Middle frontal gyrus (tissue), 1 donor: ENCODE results near the gene TXN2.
"Not testable (repeated sequence)": the region's sequence is repeated elsewhere in the genome, so short reads cannot be mapped to it uniquely, and the experiment has no call there.

Source experiments
- DNase-seq: peaks from one replicate; pipeline ENCODE4 v3.0.0-alpha.2; 2015; ENCODE audit warnings: low spot score; ENCODE audit errors: extremely low spot score

TXN2 gene

DNA sequence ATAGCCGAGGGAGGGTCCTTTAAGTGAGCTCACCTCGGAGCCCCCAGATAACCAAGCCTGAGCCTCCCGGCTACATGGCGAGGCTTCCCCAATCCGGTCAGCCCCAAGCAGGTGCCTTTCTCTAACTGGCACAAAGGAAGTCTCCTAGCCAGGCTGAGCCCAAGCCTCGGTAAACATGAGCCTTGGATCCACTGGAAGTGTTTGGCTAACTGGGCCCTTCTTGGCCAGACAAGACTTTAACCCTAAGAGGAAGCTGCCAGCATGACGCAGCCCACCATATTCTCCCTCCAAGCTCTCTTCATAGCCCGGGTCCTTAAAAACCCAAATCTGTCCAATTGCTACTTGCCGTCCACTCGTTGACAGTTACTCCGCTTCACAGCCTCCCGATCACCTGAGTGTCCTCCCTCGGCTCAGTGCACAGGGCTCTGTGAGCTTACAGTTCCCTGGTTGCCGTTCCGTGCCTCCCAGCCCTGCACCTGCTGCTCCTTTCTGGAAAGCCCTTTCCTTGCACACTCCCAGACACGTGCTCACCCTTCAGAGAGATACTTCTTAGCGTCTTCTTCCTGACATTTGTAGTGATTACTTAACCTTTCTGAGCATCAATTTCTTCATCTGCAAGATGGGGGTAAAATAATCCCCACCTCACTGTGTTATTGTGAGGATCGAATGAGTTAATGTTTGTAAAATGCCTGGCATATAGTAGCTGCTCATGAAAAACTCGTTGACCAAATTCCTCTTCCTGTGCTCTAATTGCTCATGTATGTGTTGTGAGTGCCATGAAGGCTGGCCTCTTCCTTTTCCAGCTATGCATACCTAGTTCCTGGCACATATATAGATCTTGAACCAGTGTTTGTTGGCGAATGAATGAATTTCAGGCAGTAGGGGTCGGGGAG lies 25.6 kb downstream of the TXN2 start:
- DNase-seq, result no peak

DNA sequence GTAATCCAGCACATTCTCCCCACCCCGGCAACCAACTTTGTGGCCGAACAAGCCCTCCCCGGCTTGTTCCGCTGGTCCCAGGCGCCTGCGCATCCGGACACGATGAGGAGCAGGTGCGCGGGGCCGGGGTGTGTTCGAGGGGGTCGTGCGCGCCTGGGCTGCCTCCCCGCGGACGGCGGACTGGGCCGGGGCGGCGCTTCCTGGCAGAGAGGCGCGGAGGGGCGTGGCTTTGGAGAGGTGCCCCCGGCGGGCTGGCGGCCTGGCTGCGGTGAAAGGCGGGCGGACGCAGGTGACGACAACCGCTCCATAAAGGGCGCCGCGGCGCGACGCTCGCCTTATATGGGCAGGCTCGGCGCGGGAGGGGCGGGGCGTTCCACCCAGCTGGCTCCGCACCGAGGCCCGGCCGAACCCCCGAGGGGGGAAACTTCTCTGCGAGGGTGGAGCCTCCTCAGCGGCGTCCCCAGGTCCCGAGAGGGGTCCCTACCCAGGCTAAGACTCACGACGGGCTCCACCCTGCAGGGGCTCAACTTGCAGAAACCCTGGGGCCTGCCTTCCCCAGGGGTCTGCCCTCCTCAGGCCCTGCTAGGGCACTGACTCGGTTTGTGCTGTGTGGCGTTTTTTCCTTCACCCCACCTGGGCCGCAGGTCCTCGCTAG lies 26.4 kb downstream of the TXN2 start:
- peak; percentile 57 for DNase-seq

GRCh38 chr22:36453855-36454378 lies 27.5 kb downstream of the TXN2 start:
- DNase-seq, result no peak

DNA sequence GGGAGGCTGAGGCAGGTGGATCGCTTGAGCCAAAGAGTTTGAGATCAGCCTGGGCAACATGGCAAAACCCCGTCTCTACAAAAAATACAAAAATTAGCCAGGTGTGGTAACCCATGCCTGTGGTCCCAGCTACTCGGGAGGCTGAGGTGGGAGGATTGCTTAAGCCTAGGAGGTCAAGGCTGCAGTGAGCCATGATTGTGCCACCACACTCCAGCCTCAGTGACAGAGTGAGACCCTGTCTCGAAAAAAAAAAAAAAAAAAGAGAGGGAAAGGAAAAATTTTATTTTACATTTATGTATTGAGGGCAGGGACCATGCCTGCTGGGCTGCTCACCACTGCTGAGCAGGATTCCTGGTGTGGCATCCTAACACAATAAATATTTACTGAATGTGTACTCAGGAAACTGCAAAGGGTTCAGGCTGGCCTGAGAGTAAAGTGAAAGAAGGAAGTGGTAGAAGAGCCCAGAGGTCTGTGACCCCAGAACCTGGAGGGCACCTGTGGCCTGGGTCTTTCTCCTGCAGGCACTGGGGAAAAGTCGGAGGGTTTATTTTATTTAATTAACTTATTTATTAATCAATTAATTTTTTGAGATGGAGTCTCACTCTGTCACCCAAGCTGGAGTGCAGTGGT lies 28.3 kb downstream of the TXN2 start:
- not testable (repeated sequence) for DNase-seq

- no peak for DNase-seq
Measured at GRCh38 chr22:36452250-36452977, 29.0 kb downstream of the TXN2 start.

- DNase-seq, result not testable (repeated sequence)
Measured at GRCh38 chr22:36450923-36451322, 30.5 kb downstream of the TXN2 start.

- DNase-seq, result no peak
Measured at GRCh38 chr22:36449596-36450175, 31.8 kb downstream of the TXN2 start.

GRCh38 chr22:36447632-36448031 lies 33.8 kb downstream of the TXN2 start:
- no peak for DNase-seq

DNA sequence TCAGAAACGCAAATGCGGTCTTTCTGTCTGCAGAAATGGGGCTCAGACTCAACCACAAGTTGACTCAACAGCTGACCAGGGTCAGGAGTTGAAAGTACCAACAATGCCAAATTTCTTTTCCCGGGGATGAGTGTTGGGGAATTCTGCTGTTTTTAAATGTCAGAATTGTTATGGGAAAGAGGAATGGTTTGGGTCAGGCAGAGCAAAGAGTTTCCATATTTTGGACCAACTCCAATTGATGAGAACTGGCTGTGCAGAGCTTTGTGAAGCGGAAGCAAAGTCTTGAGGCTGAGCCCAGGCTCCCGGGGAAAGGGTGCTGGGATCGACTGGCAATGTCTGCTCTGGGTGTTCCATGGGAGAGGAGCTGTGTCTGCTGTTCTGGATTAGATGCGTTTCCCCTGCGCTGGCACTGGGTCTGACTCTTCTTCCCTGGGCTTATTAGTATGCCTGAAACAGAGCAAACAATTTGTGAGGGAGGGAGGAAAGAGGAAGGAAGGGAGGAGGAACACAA lies 36.2 kb downstream of the TXN2 start:
- DNase-seq, result no peak

- DNase-seq, result no peak
Measured at GRCh38 chr22:36443198-36443770, 38.2 kb downstream of the TXN2 start.

- DNase-seq, result no peak
Measured at GRCh38 chr22:36442506-36443197, 38.8 kb downstream of the TXN2 start.

DNA sequence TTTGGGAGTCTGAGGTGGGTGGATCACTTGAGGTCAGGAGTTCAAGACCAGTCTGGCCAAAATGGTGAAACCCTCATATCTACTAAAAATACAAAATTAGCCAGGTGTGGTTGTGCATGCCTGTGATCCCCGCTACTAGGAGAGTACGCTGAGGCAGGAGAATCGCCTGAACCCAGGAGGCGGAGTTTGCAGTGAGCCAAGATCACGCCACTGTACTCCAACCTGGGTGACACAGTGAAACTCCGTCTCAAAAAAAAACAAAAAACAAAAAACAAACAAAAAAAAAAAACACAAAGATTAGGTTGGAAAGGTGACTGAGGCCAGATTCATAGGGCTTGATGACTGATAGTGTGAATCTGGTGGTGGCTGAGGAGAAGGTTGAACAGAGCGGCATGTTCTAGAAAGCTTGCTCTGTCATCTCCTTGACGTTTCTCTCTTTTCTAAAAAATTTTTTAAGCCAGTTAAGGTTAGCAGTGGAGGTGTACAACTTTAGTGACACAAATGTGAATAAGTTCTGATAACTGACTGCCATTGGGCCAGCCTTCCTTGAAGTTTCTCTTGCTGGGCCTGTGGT lies 40.9 kb downstream of the TXN2 start:
- DNase-seq, result no peak

DNA sequence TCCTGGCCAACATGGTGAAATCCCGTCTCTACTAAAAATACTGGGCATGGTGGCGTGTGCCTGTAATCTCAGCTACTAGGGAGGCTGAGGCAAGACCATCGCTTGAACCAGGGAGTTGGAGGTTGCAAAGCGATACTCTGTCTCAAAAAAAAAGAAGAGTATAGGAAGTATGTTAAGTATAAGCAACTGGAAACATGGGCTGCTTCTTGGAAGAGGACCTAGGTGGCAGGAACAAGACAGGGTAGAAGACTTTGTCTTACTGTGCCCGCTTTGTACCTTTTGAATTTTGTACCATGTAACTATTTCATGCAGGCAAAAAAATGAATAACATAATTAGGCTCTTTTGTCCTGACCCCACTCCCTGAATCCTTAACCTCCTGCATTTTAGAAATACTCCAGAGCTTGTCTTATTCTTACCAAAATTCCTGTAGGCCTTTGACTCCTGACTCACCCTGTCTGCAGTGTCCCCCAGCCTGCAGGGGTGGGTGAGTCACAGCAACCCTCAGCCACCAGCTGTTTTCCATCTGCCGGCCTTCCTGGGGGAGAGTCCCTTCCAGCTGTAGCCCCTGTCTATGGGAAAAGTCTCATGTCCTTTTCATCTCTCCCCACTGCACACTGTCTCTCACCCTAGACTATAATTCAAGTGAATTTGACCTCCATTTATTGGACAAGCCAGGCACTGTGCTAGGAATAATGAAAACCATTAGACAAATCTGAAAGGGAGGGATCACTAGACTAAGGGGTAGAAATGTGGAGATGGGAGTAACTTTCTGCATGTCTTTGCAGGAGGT lies 41.8 kb downstream of the TXN2 start:
- DNase-seq, result no peak

DNA sequence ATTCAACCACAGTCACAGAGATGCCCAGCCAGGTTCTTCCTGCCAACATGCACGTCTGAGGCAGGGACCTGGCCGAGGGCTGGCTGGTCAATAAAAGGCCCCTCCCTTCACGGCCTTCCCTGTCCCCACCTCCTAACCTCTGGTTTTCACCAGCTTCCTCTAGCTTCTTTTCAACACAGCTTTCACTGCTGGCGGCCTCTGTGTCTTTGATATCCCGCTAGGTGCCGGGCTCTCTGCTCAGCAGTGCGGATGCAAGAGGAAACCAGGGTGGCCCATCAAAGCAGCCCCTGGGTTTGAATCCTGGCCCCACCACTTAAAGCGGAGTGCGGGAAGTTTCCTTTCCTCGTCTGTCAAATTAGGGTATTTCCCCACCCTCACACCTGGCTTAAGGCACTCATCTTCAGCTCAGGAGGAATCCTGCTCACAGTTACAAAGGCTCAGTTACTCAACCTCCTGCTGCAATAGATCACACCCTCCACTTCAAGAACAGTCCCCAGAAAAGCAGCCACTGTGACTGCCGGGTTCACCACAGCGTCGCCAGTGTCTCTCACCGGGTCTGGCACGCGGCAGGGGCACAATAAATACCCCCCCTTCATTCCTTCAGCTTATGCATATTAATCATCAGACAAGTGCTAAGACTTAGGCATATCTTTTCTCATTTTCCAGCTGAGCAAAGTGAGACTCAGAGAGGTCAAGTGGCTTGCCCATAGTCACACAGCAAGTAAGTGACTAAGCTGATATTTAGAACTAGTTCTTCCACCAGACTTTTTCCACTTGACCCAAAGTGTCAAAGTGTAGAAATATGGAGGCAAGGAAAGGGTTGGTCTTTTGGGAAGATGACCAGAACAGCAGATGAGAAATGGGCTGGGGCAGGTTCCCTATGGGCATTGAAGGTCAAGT lies 45.7 kb downstream of the TXN2 start:
- no peak for DNase-seq

GRCh38 chr22:36433318-36434231 lies 47.9 kb downstream of the TXN2 start:
- no peak for DNase-seq

- DNase-seq, result no peak
Measured at GRCh38 chr22:36432592-36433317, 48.7 kb downstream of the TXN2 start.
